Stimulated activated CD8-positive, alpha-beta memory T cell treated with anti-CD3 and anti-CD28 coated beads, Interleukin-15, amount 100 ng/mL, for 24 hours (primary cell): ENCODE measurements around the gene TMEM52B.
"Not testable (repeated sequence)": the region's sequence is repeated elsewhere in the genome, so short reads cannot be mapped to it uniquely, and the experiment has no call there.

ENCODE experiments used
- DNase-seq: peaks from one replicate; pipeline ENCODE4 v3.0.0-alpha.2; 2020; ENCODE audit warnings: low read depth

Gene TMEM52B

DNA sequence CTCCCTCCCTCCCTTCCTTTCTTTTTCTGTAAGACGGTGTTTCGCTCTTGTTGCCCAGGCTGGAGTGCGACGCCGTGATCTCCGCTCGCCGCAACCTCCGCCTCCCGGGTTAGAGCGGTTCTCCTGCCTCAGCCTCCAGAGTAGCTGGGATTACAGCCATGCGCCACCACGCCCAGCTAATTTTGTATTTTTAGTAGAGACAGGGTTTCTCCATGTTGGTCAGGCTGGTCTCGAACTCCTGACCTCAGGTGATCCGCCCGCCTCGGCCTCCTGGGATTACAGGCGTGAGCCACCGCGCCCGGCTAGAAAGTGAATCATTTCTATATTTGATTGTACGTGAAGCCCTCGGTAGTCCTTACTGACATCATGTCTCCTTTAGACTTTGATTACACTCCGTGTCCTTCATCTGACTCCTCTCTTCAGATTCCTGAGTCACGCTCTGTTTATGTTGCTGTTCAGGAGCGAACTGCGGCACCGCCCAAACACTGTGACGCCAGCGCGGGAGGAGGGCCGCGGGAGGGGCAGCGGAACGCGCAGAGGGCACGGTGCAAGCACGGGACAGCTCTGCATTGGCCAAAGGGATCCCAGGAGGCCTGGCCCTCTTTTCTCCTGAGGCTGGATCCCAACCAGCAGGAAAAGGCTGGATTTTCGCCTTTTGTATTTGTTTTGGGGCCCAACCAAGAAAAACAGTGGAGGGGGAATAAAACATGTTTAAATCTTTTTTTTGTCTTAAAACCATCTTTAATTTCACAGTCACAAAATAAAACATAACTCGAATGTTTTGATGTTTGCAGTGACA lies 33.3 kb downstream of the TMEM52B start:
- peak; percentile 63 for DNase-seq

DNA sequence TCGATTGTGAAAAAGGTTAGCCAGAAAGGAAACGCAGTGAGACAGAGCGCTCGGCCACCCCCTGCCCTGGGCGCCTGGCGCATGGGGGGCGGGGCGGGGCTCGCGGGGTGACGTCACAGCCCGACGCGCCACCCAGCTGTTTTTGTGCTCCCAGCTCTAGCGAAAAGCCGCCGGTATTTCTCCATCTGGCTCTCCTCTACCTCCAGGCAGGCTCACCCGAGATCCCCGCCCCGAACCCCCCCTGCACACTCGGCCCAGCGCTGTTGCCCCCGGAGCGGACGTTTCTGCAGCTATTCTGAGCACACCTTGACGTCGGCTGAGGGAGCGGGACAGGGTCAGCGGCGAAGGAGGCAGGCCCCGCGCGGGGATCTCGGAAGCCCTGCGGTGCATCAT lies 33.9 kb downstream of the TMEM52B start, which contains the start of gene GABARAPL1:
Gene GABARAPL1, plus strand, starts transcription at position 139 of the 393 bp plus-strand sequence. Its CDS starts 253 bp downstream, at position 392.
- DNase-seq, result peak; percentile 67

DNA sequence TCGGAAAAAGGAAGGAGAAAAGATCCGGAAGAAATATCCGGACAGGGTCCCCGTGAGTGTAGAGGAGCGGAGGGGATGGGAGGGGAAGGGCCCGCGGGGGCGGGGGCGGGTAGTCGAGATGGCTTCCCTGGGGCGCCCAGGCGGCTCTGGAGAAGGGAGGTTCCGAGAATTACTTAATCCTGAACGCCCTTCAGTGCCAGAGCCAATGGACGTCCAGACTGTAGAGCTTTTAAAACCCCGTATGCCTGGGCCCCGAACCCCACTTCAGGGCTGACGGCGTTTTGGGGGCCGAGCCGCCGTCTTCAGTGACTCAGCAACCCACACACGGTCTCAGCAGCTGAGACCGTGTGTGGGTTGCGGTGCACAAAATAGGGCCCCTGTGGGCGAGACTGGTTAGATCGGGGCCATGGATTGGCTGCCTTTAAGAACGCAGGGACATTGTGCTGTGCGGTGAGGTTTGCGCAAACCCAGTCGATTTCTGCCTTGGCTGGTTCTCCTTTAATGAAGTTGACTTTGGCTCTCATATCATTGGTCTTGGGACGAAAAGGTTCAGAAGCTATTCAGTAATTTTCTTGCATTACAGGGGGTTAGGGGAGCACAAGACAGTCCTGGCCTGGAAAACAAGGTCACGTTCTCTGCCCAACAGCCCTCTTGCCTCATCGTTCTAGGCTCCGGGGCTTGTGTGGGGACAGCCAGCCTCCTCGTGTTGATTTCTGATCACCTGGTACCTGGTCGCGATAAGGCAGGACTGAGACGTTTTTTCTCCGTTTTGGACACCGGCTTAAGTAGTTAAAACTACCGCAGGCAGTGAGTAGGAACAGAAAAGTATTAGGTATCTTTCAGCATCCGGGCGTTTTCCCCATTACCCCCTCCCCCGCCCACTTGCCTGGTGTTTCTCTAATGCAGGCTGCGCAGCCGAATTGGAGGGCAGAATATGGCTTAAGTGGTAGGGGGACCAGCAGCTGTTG lies 34.6 kb downstream of the TMEM52B start:
- peak; percentile 51 for DNase-seq

DNA sequence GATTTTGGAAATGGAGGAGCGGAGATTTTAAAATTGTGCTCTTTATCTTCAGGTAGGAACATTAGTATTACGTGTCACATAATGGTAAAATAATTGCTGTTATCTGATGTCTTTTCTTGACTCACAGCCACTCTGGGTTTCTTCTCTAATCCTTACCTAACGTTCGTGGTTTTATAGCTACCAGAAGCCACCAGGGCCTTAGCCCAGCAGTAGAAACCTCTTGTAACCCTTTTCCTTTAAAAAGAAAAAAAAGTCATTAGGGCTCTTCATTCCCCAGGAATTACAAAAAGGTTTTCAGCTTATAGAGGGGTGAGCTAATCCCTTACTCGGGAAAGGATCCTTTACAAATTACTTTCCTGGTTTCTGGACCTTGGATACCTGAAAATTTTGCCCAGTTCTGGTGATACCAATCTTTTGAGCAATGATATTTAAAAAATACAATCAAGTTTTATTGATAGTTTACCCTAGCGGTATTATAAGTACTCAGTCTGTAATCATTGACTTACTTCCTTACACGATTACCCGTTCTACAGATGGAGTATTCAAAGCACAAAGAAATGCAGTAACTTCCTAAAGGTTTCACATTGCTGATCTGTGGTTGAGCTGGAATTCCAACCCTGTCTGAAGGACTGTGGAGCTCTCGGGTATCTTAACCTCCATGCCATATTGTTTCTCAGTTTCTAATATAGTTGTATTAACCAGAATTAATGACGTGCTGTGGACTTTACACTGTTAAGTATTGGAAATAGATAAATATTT lies 35.5 kb downstream of the TMEM52B start:
- no peak for DNase-seq

DNA sequence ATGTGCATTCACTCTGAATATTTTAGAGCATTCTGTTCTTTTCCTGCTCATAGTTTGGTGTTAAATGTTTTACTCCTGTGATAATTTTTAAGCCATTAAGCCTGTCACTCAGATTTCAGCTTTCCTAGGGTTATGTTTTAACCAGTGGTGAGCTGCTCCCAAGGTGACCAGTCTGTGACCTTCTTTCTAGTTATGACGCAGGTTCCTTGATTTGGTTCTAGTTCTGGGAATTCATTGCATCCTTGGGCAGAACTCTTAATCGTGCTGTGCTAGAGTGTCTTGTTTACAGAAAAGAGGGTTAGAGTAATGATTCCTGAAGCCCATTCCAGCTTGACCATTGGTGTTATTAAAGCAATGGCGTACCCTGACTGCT lies 36.0 kb downstream of the TMEM52B start:
- DNase-seq, result no peak

DNA sequence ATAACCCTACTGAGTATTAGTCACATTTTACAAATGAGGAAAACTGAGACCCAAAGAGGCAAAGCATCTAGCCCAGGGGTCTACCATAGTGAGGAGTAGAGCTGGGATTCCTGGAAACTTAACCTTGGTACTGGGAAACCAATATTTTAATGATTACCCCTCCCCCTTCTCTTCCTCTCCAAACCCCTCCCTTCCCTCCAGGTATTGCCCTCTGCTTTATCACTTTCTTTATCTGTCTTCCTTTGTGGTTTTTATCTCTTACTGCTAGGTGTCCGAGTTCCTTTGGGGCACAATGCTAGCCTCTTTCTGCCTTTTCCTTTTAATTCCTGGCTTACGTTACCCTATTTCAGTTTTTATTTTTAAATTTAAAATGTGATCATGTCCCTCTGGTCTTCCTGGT lies 36.6 kb downstream of the TMEM52B start:
- DNase-seq, result no peak

DNA sequence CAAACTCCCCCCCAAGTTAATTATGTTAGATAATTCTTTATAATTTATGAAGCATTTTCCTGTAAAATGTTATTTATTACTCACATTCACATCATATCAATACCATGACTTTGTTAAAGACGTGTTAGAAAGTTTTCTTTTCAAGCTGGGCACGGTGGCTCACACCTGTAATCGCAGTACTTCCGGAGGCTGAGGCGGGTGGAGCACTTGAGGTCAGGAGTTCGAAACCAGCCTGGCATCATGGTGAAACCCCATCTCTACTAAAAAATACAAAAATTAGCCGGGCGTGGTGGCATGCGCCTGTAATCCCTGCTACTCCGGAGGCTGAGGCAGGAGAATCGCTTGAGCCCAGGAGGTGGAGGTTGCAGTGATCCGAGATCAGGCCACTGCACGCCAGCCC lies 37.1 kb downstream of the TMEM52B start:
- not testable (repeated sequence) for DNase-seq

DNA sequence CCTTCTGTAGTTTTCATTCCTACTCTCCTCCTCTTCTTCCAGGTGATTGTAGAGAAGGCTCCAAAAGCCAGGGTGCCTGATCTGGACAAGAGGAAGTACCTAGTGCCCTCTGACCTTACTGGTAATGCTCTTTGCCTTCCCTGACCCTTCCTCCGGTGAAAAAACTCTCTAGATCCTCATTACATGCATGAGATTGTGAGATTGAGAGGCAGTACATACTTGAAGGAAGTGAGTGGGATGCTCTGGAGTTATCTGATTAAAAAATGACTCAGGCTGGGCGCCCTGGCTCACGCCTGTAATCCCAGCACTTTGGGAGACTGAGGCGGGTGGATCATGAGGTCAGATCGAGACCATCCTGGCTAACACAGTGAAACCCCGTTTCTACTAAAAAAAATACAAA lies 39.2 kb downstream of the TMEM52B start:
- no peak for DNase-seq

DNA sequence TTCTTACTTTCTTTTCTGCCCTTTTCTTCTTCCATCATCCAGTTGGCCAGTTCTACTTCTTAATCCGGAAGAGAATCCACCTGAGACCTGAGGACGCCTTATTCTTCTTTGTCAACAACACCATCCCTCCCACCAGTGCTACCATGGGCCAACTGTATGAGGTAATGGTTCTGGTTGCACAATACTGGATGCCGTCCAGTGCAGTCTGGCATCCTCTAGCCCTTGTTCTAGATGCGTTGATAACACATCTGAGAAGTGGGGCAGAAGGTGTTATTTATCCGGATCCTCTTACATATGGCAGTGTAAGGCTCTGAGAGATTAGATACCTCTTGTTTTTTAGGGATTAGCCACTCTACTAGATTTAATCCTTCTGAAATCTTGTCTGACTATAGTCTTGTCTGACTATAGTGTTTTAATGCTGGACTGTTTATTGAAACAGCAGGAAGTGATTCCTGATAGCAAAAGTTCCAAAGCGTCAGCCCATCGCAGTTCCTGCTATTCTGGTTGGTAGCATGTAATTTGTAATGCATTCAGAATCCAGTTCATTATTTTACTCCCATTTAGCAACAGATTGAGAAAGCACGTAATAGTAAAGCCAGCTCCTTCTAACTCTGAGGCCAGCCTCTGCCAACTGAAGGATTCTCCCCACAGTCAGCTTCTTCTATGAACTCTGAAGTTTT lies 41.7 kb downstream of the TMEM52B start:
- DNase-seq, result no peak

DNA sequence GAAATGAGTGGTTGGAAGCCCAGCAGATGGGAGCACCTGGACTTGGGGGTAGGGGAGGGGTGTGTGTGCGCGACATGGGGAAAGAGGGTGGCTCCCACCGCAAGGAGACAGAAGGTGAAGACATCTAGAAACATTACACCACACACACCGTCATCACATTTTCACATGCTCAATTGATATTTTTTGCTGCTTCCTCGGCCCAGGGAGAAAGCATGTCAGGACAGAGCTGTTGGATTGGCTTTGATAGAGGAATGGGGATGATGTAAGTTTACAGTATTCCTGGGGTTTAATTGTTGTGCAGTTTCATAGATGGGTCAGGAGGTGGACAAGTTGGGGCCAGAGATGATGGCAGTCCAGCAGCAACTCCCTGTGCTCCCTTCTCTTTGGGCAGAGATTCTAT lies 43.0 kb downstream of the TMEM52B start:
- no peak for DNase-seq

DNA sequence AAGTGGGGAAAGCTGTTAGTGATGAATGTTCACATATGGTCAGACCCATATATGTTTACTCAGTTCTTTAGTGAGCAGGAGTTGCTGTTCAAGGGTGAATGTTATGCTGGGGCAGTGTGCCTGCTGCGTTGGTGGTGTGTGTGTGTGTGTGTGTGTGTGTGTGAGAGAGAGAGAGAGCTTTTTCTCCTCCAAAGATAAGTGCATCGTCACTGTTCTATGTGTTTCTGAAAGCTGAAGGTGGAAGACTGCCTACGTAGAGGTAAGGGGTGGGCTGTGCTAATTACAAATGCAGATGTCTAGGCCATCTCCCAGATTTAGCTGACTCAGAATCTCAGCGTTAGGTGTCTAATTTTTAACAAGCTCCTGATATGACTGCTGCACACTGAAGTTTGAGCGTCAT lies 44.4 kb downstream of the TMEM52B start:
- no peak for DNase-seq

DNA sequence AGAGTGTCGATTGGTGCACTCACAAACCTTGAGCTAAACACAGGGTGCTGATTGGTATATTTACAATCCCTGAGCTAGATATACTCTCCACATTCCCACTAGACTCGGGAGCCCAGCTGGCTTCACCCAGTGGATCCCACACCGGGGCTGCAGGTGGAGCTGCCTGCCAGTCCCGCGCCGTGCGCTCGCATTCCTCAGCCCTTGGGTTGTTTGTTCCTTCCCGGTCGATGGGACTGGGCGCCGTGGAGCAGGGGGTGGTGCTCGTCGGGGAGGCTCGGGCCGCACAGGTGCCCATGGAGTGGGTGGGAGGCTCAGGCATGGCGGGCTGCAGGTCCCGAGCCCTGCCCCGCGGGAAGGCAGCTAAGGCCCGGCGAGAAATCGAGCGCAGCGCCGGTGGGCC lies 46.6 kb downstream of the TMEM52B start:
- not testable (repeated sequence) for DNase-seq

DNA sequence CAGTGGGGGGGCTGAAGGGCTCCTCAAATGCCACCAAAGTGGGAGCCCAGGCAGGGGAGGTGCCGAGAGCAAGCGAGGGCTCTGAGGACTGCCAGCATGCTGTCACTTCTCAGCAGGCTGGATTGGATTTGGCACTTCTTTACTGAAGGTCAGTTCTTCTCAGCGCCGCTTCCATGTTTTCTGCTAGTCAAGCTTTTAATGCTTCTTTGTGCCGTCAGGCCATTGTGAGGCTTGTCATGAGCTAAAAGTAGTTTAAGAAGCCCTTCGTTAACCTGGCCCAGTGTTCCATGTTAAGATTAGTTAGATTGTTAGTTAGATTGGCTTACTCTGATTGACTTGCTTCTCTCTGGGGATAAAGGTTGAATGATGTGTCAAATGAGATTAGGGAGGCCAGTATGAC lies 47.3 kb downstream of the TMEM52B start:
- no peak for DNase-seq

DNA sequence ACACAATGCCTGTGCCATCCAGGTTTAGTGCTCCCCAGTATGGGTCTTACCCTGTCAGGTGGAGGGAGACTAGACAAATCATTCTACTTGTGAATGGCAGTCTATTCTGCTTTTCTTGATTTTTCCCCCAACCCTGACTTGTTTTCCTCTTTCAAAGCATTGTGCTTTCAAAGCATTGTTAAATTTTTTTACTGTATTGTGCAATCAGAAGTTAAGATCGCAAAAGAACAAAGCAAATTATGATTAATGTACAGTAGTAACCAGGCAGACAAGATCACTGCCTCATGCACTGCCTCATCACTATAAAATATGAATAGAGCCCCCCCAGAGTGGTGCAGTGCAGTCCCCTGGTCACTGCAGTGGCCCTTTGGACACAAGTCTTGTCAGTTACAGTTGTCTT lies 47.9 kb downstream of the TMEM52B start:
- DNase-seq, result no peak

DNA sequence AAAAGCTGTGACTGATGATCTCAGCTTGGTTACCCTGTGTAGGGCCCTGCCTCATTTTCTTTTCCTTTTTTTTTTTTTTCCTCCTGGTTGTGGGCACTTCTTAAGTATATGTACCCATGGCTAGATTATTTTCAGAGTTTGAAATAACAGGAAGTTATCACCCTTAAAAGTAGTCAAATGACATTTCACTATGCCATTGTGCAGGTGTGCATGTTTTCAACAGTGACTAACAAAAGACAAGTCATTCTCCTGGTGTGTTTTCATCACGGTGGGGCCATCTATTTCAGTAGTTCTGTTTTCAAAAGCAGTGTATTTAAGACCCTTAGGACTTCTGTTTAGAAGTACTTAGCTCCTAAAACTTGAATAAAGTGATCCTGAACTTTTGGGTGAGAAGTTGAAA lies 48.8 kb downstream of the TMEM52B start:
- DNase-seq, result no peak

DNA sequence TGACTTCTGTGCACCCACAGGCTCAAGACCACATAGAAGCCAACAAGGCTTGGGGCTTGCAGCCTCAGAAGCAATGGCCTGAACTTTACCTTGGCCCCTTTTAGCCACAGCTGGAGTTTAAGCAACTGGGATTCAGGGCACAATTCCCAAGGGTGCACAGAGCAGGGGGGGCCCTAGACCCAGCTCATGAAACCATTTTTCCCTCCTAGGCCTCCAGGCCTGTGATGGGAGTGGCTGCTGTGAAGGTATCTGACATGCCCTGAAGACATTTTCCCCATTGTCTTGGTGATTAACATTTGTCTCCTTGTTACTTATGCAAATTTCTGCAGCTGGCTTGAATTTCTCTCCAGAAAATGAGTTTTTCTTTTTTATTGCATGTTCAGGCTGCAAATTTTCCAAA lies 55.7 kb downstream of the TMEM52B start:
- DNase-seq, result no peak

DNA sequence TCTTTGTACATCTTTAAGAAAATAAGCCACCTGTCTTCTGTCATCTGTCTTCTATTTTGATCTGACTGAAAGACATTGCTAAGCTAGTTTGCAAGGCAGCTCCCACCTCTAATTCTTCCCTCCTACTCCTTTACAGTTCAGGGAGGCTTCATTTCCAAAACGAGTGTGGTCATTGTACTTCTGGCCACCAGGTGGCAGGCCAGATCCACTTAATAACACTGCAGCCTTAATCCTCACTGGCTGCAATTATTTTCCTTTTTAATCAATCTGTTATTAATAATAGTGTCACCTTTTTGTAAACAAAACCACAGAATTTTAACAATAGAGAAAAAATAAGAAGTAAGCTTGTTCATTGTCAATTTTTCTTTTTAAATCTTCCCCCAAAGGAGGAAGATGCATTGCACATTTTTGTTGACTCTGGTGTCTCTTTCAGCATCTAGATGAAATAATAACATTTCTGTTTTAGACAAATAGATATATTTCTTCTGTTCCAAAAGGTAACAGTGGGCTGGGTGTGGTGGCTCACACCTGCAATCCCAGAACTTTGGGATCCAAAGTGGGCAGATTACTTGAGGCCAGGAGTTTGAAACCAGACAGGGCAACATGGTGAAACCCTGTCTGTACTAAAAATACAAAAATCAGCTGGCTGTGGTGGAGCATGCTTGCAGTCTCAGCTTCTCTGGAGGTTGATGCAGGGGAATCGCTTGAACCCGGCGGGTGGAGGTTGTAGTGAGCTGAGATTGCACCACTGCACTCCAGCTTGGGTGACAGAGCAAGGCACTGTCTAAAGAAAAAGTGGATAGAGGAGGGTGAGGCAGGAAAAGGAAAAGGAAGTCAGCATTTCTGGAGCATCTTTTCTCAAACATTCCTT lies 57.2 kb downstream of the TMEM52B start:
- DNase-seq, result no peak

DNA sequence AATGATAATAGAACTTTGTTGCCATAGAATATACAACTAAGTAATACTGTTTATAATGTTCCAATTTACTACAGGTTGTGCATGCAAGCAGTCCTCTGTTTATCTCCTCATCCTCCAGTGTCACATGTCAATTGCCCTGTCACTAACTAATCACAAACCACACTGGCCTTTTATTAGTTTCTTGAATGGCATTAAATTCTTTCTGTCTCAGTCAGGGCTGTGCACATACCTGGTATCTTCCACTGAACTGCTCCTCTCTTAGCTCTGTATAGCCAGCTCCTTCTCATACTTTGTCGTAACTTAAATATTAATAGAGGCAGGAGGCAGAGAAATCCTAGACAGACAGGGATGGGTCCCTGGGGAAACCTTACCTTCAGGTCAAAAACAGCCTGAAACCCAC lies 57.9 kb downstream of the TMEM52B start:
- no peak for DNase-seq

DNA sequence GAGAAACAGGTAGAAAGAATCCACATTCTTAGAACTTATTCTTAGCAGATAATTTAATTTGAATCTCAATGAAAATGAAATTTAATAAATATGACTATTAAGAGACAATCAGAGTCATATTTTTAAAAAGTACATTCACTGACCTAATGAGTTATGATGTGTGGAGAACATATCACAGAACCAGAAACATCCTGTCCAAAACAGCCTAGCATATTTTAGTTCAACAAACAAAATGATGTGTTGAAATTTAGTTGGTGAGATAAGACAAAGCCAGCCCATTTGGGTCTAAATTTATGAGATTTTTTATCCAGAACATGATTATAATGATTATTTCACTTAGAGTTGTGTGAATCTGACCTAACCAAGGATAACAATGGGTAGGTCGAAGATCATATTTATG lies 59.7 kb downstream of the TMEM52B start:
- no peak for DNase-seq

DNA sequence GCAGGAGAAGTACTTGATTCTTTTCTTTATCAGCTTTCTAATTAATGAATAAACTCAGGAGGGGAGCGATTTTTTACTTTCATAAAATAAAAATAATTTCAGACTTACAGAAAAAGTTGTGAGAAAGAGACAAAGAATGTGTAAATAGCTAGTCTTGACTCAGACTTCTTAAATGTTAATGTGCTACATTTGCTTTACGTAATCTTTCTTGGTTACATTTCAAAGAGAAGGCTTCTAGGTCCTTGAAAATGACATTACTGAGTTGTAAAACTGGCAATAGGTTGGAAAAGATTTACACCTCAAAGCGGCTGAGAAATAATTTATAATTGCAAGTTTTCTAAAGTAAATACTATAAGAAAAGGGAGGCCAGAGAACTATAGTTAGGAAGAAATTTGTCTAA lies 62.5 kb downstream of the TMEM52B start:
- no peak for DNase-seq
